SK-N-SH (cell line): ENCODE measurements around the gene PDS5B. TPM values are rescaled to one million over a fixed set of nuclear protein-coding genes. Genes with fewer than 3 reads are reported as not detected.

ENCODE experiments used
- CTCF ChIA-PET: fragments of 300-600, 350-600 bp; formaldehyde crosslinking; extraction: SDS; loops from one replicate; lab custom pipeline; 2021; lab: Yijun Ruan, JAX
- POLR2A ChIA-PET: fragments of 350-600 bp; sonication (Branson Sonifier 250); formaldehyde crosslinking; extraction: SDS; loops from one replicate; lab custom pipeline; 2020; ENCODE audit warnings: antibody characterized with exemption, inconsistent platforms; lab: Yijun Ruan, JAX
- DNase-seq: peaks from one replicate; pipeline ENCODE4 v3.0.0; 2012
- H2AFZ ChIP-seq: fragments of 200-600 bp; sonication (generic); 2 replicates; pipeline ENCODE4 v1.8.1; 2016; ENCODE audit warnings: antibody characterized with exemption, mild to moderate bottlenecking, low read depth
- H3F3A ChIP-seq: fragments of 200-600 bp; sonication (generic); replicated peaks from 2 replicates; pipeline ENCODE3; 2016; ENCODE audit warnings: antibody characterized with exemption, mild to moderate bottlenecking; ENCODE audit not compliant: insufficient read depth
- H3K27ac ChIP-seq, 2 experiments: fragments of 200-500 bp in 1 of 2; fragments of 200-600 bp in 1 of 2; sonication (Bioruptor generic) in 1 of 2; sonication (generic), shearing (Covaris generic) in 1 of 2; 2 replicates each; pipeline versions ENCODE4 v1.5.1 to v1.6.1; 2014 to 2016; ENCODE audit warnings: low read depth in 2 of 2, inconsistent platforms in 1 of 2, low read length in 1 of 2, mild to moderate bottlenecking in 1 of 2, mixed read lengths in 1 of 2
- H3K27me3 ChIP-seq: fragments of 200-600 bp; sonication (generic), shearing (Covaris generic); 2 replicates; pipeline ENCODE4 v1.6.1; 2016; ENCODE audit warnings: mixed run types; ENCODE audit not compliant: insufficient read depth
- H3K36me3 ChIP-seq, 2 experiments: fragments of 200-500 bp in 1 of 2; fragments of 200-600 bp in 1 of 2; sonication (Bioruptor generic) in 1 of 2; sonication (generic) in 1 of 2; replicated peaks in 1 of 2; 2 replicates each; pipeline versions ENCODE3 to v1.5.1; 2014 to 2016; ENCODE audit warnings: low read length in 1 of 2, mild to moderate bottlenecking in 1 of 2; ENCODE audit not compliant: insufficient read depth in 2 of 2, control insufficient read depth in 1 of 2
- H3K4me1 ChIP-seq, 2 experiments: fragments of 200-500 bp in 1 of 2; fragments of 200-600 bp in 1 of 2; sonication (Bioruptor generic) in 1 of 2; sonication (generic), shearing (Covaris generic) in 1 of 2; 2 replicates each; pipeline versions ENCODE4 v1.5.1 to v1.6.1; 2014 to 2016; ENCODE audit warnings: low read depth in 1 of 2, low read length in 1 of 2, mixed run types in 1 of 2; ENCODE audit not compliant: insufficient read depth in 2 of 2, control insufficient read depth in 1 of 2
- H3K4me2 ChIP-seq: fragments of 200-600 bp; sonication (generic), shearing (Covaris generic); 2 replicates; pipeline ENCODE4 v1.6.1; 2017; ENCODE audit warnings: mixed run types
- H3K4me3 ChIP-seq, 2 experiments: fragments of 200-500 bp in 1 of 2; fragments of 200-600 bp in 1 of 2; sonication (Bioruptor generic) in 1 of 2; sonication (generic), shearing (Covaris generic) in 1 of 2; 2 replicates each; pipeline versions ENCODE4 v1.5.1 to v1.8.1; 2014 to 2016; ENCODE audit warnings: low read depth in 2 of 2, inconsistent platforms in 1 of 2, low read length in 1 of 2, mild to moderate bottlenecking in 1 of 2, mixed read lengths in 1 of 2, moderate library complexity in 1 of 2
- H3K79me2 ChIP-seq: fragments of 200-600 bp; sonication (generic); 2 replicates; pipeline ENCODE4 v1.8.1; 2017; ENCODE audit warnings: mild to moderate bottlenecking; ENCODE audit not compliant: insufficient read depth
- H3K9ac ChIP-seq: fragments of 200-600 bp; sonication (generic); 2 replicates; pipeline ENCODE4 v1.6.1; 2017; ENCODE audit warnings: mixed run types
- H3K9me2 ChIP-seq: fragments of 200-600 bp; sonication (generic); 2 replicates; pipeline ENCODE4 v1.6.1; 2017; ENCODE audit warnings: mixed run types
- H3K9me3 ChIP-seq: fragments of 200-600 bp; sonication (generic); 2 replicates; pipeline ENCODE4 v1.6.1; 2017; ENCODE audit warnings: mixed run types, mild to moderate bottlenecking, moderate library complexity
- H4K20me1 ChIP-seq: fragments of 200-600 bp; sonication (generic); 2 replicates; pipeline ENCODE4 v1.6.1; 2017; ENCODE audit warnings: mild to moderate bottlenecking, mixed run types; ENCODE audit not compliant: insufficient read depth
- CTCF ChIP-seq: fragments of 200-600 bp; sonication (generic); IDR thresholded peaks from 2 replicates; pipeline ENCODE4 v1.6.1; 2017; ENCODE audit warnings: antibody characterized with exemption, mild to moderate bottlenecking, moderate library complexity
- EZH2phosphoT487 ChIP-seq: fragments of 200-600 bp; sonication (generic); IDR thresholded peaks from 2 replicates; pipeline ENCODE4 v1.6.1; 2017; ENCODE audit warnings: low read depth, mixed run types, mild to moderate bottlenecking, antibody characterized with exemption, moderate library complexity, borderline replicate concordance
- PBX3 ChIP-seq: IDR thresholded peaks from 2 replicates; pipeline ENCODE4; 2012
- REST ChIP-seq: IDR thresholded peaks from 2 replicates; pipeline ENCODE4 v1.6.1; 2012; ENCODE audit warnings: mild to moderate bottlenecking, low read depth, low read length, moderate library complexity
- SIN3A ChIP-seq: IDR thresholded peaks from 2 replicates; pipeline ENCODE4 v1.6.1; 2012; ENCODE audit warnings: low read depth, mild to moderate bottlenecking, low read length, moderate library complexity, borderline replicate concordance
- WGBS: methylation state at CpG from one replicate; pipeline ENCODE4 v1.1.6; 2017; ENCODE audit warnings: low lambda C conversion rate; 5-methylcytosine and 5-hydroxymethylcytosine counted together
- polyA plus RNA-seq, 3 experiments: library from polyadenylated mRNA; depleted of rRNA; stranded (reverse); fragments of >200 nt; gene quantifications; 2 replicates each; pipeline ENCODE4 v1.2.3, GENCODE V29; 2012

Gene PDS5B
- polyA plus RNA-seq, 1 of the 3 experiments (the other 2 are of a cell fraction), result 3.8 TPM

- no peak for TF ChIP-seq CTCF
- TF ChIP-seq, all 33 proteins: peak for 0
- Histone ChIP-seq H3F3A (no peaks in the 10 kb centered on the region), H3K9me3 (no peaks in the 10 kb centered on the region), H3K36me3 (peaks cover 37 to 47% of the 10 kb centered on the region in 2 experiments), H3K4me3 (no peak overlapping the region), H2AFZ (no peak overlapping the region), H3K9ac (no peak overlapping the region), H3K79me2 (no peaks in the 10 kb centered on the region), H3K27me3 (no peaks in the 10 kb centered on the region), H3K9me2 (no peaks in the 10 kb centered on the region), H4K20me1 (no peaks in the 10 kb centered on the region), H3K27ac (no peak overlapping the region), H3K4me2 (no peak overlapping the region), H3K4me1 (no peaks in the 10 kb centered on the region; a peak in 2 of 4 replicates)
- DNase-seq, result no peak
- POLR2A ChIA-PET, result no interaction called here
- CTCF ChIA-PET, result interaction anchor here (1.2 kb wide), 1 partner anchor 102 kb away, joined by 4 read pairs; no protein-coding TSS in a partner anchor
- WGBS, result 95% methylated on average over 4 of the region's 4 CpGs
Observed at GRCh38 chr13:32752311-32752710, 166.1 kb downstream of the PDS5B start.

- H3K36me3 ChIP-seq, result peaks cover 37 to 51% of the 10 kb centered on the region in 2 experiments
- no peak overlapping the region for H2AFZ ChIP-seq
- H3K79me2 ChIP-seq, result no peaks in the 10 kb centered on the region
- TF ChIP-seq EZH2phosphoT487 (no peak), SIN3A (no peak), PBX3 (no peak), REST (no peak)
- CTCF ChIA-PET, result interaction anchor here (1.2 kb wide), 1 partner anchor 102 kb away, joined by 4 read pairs; no protein-coding TSS in a partner anchor
- H3K4me1 ChIP-seq, result no peaks in the 10 kb centered on the region; a peak in 2 of 4 replicates
- WGBS, result 96% methylated on average over 3 of the region's 3 CpGs
- H3K27me3 ChIP-seq, result no peaks in the 10 kb centered on the region
- no peaks in the 10 kb centered on the region for H3K9me2 ChIP-seq
- H3K4me3 ChIP-seq, result no peak overlapping the region
- H3K9ac ChIP-seq, result no peak overlapping the region
- H3K9me3 ChIP-seq, result no peaks in the 10 kb centered on the region
- POLR2A ChIA-PET, result no interaction called here
- no peaks in the 10 kb centered on the region for H4K20me1 ChIP-seq
- H3F3A ChIP-seq, result no peaks in the 10 kb centered on the region
- H3K27ac ChIP-seq, result no peak overlapping the region
- no peak for DNase-seq
- H3K4me2 ChIP-seq, result no peak overlapping the region
Observed at GRCh38 chr13:32752997-32753606, 166.8 kb downstream of the PDS5B start.
